AG09309 (cell line): ENCODE measurements around the gene SYTL5.

Experiments used
- DNase-seq: peaks from one replicate; pipeline ENCODE4 v3.0.0-alpha.2; 2010; ENCODE audit warnings: low read depth
- H3K4me3 ChIP-seq: 2 replicates; pipeline ENCODE4 v1.5.1; 2011; ENCODE audit warnings: mild to moderate bottlenecking, low read depth, low read length, moderate library complexity; ENCODE audit not compliant: control insufficient read depth
- CTCF ChIP-seq: IDR thresholded peaks from 2 replicates; pipeline ENCODE4 v1.5.1; 2011; ENCODE audit warnings: mild to moderate bottlenecking, low read depth, low read length, inconsistent platforms; ENCODE audit not compliant: insufficient read depth, control insufficient read depth; ENCODE audit errors: missing control alignments

The SYTL5 gene

DNA sequence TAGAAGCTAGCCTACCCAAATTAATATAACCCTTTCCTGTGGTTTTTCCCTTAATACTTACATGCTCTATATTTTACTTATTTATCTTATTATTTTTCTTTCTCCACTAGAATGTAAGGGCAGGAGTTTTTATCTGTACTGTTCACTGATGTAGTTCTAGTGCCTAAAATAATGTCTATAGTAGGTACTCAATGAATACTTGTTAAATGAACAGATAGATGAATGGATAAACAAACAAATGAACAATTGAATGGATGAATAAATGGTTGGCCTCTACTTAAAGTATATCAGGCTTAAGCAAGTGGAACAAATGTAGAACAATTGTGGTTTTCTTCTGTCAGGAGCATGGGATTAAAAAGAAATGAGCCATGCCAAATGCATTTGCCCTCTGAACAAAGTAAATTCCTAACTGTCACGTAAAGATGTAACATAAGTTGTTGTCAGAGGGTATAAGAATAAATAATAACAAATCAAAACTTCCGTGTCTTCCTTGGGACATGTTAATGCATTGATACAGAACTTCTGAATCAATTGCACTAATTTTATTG is 54.1 kb downstream of the SYTL5 start:
- DNase-seq = no peak
- no peak for TF ChIP-seq CTCF
- H3K4me3 ChIP-seq = no peak overlapping the region

DNA sequence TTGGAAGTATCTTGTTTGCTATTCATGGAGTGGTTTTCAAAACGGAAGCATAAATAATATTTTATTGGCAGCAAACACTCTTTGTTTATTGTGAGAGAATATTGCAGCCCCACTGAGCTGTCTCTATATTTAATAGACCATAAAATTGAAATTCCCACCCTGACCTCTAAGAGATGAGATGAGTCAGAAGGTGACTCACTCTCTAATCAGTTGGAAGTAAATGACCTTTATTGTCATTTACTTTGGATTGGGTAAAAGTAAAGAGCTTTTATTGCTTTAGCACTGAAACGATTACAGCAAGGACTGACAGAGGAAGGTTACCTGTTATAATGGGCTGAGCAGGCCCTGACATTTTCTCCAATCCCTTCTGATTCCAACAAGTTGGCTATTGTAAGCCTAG is 55.0 kb downstream of the SYTL5 start:
- no peak for TF ChIP-seq CTCF
- no peak overlapping the region for H3K4me3 ChIP-seq
- DNase-seq = no peak

- no peak for DNase-seq
- TF ChIP-seq CTCF = no peak
- no peak overlapping the region for H3K4me3 ChIP-seq
Measured at GRCh38 chrX:38066934-38067333, 60.6 kb downstream of the SYTL5 start.

GRCh38 chrX:38069273-38069672 is 62.9 kb downstream of the SYTL5 start:
- no peak for TF ChIP-seq CTCF
- no peak overlapping the region for H3K4me3 ChIP-seq
- DNase-seq = no peak

DNA sequence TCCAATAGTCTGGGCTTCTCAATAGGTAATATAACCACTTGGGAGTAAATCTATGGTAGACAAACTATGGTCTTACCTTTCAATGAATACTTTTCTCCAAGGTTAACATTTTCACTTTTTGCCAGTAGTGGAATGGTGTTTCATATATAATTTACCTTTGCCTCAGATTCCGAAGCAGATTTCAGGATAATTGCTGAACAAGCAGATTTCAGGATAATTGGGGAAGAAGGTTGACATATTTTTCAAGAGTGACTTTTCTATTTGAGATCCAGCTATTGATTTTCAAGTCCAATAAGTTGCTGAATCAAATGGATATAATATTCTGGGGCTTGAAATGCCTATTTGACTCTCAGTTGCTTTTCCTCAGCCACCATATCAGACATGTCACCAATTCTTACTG is 63.6 kb downstream of the SYTL5 start:
- H3K4me3 ChIP-seq = no peak overlapping the region
- TF ChIP-seq CTCF = no peak
- DNase-seq = no peak

DNA sequence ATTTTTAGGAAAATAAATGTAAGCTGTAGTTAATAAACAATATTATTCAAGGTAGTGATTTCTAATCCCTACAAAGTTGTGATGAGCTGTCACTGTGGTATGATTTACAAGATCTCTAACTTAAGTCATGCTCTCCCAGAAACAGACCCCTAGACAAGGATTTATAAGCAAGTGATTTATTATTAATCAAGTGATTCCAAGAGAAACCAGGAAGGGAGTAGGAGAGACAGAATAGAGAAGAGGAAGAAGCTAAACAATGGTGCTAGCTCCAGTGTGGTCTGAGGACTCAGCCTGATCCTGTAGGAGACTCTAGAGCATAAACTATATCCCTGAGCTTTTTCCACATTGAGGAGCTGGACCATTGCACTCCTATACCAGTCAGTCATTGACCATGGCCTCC is 73.1 kb downstream of the SYTL5 start:
- DNase-seq = no peak
- H3K4me3 ChIP-seq = no peak overlapping the region

More for the DNA sequence above, 73.1 kb downstream of the SYTL5 start:
- TF ChIP-seq CTCF = no peak
